Ramos (cell line): ENCODE measurements around the gene PLGLB1.
"Not testable (repeated sequence)": the region's sequence is repeated elsewhere in the genome, so short reads cannot be mapped to it uniquely, and the experiment has no call there.

ENCODE experiments used
- in situ Hi-C: fragments of 300-500 bp; cut with MboI; formaldehyde crosslinking; loops from one replicate; pipeline ENCODE4 v1.14.3; 2022; ENCODE audit warnings: low sequenced_read_pairs; ENCODE audit not compliant: unreplicated experiment

Gene PLGLB1

GRCh38 chr2:87021744-87022143, at the start of gene PLGLB1:
TSS of gene PLGLB1 (minus strand) at chr2:87021844. CDS start at chr2:87021783, 61 bp downstream.
- in situ Hi-C loops: not testable (repeated sequence)

- in situ Hi-C loops: not testable (repeated sequence)
Observed at GRCh38 chr2:87064305-87064704, 42.7 kb upstream of the PLGLB1 start.

- in situ Hi-C loops: not testable (repeated sequence)
Observed at GRCh38 chr2:87063431-87063830, 41.8 kb upstream of the PLGLB1 start.

GRCh38 chr2:87061519-87061918, 39.9 kb upstream of the PLGLB1 start:
- in situ Hi-C loops: not testable (repeated sequence)

- in situ Hi-C loops: not testable (repeated sequence)
Observed at GRCh38 chr2:87057606-87058005, 36.0 kb upstream of the PLGLB1 start.

GRCh38 chr2:87056843-87057242, 35.2 kb upstream of the PLGLB1 start:
- in situ Hi-C loops: not testable (repeated sequence)

GRCh38 chr2:87056435-87056834, 34.8 kb upstream of the PLGLB1 start:
- in situ Hi-C loops: not testable (repeated sequence)

- in situ Hi-C loops: not testable (repeated sequence)
Observed at GRCh38 chr2:87054375-87054774, 32.7 kb upstream of the PLGLB1 start.

- in situ Hi-C loops: not testable (repeated sequence)
Observed at GRCh38 chr2:87041321-87041978, 19.8 kb upstream of the PLGLB1 start.

GRCh38 chr2:87028607-87029006, 7.0 kb upstream of the PLGLB1 start:
- in situ Hi-C loops: not testable (repeated sequence)

- in situ Hi-C loops: not testable (repeated sequence)
Observed at GRCh38 chr2:87026816-87027215, 5.2 kb upstream of the PLGLB1 start.

- in situ Hi-C loops: not testable (repeated sequence)
Observed at GRCh38 chr2:87025927-87026326, 4.3 kb upstream of the PLGLB1 start.

- in situ Hi-C loops: not testable (repeated sequence)
Observed at GRCh38 chr2:87023988-87024615, 2.5 kb upstream of the PLGLB1 start.

- in situ Hi-C loops: not testable (repeated sequence)
Observed at GRCh38 chr2:87021043-87021442, 601 bp downstream of the PLGLB1 start.

- in situ Hi-C loops: not testable (repeated sequence)
Observed at GRCh38 chr2:87019053-87019452, 2.6 kb downstream of the PLGLB1 start.

- in situ Hi-C loops: not testable (repeated sequence)
Observed at GRCh38 chr2:87014489-87015169, 7.0 kb downstream of the PLGLB1 start.

- in situ Hi-C loops: not testable (repeated sequence)
Observed at GRCh38 chr2:87004398-87004797, 17.2 kb downstream of the PLGLB1 start.
